GM19397 (cell line): ENCODE measurements around the gene SIAH2.

Source experiments
- ATAC-seq: cut with Tn5 transposase; IDR thresholded peaks from one replicate; pipeline ENCODE4 v1.9.1; 2021; ENCODE audit warnings: mild to moderate bottlenecking, moderate library complexity; ENCODE audit not compliant: unreplicated experiment

Gene SIAH2

DNA sequence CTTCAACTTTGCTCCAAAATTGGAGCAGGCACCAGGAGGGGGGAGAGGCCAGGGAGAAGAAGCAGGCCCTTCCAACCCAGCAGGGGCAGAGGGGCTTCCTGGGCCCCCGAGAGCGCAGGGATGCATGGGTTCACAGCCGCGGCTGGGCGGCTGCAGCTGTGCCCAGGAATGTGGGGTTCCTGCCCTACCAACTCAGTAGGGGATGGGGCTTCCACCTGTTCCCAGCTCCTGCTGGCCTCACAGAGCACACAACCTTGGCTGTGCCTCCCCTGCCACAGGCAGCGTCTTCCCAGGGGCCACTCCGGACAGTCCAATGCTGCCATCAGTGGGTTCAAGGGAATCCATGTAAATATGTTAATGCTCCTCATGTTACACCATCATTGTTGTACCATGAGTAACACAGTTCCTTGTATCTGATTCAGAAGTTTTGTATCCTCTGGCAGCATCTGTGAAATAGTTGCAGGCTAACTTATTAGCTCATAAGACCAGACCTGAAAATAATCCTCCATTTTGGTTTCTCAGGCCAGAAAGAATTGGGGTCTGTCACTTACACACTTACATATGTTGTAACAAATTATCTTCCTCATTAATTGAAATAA lies 12.1 kb upstream of the SIAH2 start:
- ATAC-seq, result no peak

DNA sequence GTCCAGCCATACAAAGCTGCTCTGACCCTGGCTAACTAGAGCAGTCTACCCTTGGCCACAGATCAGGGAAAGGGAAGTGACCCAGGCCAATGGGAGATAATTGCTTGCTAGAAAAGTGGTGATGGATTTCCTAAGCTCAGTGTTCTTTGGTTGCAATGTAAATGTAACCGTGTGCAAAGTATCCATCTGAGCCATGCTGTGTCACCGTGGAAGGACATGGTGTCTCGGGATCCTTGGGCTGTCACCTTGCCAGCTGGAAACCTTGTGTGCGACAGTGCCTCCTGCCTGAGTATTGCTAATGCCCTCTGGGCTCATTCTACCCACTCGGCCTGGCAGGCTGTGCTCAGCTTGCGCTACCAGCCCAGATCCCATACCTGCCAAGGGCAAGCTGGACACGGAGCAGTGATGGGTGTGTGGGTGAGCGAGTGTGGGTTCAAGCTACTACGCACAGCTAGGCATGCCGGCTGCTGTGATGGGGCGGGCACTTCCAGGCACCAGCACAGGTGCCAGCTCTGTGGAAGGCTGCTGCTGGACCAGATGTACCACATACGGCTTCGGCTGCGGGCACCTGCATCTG lies 10.7 kb upstream of the SIAH2 start:
- no peak for ATAC-seq

DNA sequence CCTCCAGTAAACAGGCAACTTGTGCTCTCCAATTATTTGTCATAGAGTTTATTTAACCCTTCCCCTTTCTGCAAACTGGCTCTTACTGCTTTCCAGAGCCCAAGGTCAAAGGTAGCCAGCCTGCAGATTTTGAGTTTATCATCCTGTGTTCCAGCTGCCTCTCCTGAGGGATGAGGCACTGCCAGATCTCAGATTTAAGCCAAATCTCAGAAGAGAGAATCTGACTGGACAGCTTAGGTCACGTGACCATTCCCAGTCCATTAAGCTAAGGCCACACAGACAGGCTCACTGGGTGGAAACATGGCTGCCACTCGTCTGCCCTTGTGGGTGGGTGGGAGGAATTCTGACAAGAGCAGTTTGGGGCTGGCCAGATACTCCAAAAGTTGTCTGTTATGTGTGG lies 8.6 kb upstream of the SIAH2 start:
- no peak for ATAC-seq

DNA sequence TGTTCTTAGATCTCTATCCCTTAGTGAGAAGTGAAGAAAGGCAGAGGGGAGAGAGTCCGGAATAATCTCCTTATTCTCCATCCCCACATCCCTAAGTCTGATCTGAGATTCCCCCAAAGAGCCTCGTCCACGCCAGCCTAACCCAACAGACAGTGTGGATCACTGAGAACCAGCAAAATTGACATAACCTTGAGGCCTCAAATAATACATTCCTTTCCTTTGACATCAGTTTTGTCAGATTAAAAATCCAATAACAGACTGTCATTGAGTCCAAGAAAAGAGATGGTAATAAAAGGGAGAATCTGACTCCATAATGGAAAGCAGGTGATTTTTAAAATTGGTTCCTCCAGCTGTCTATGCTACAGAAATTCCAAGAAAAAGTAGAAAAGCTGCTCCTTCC lies 7.7 kb upstream of the SIAH2 start:
- no peak for ATAC-seq

DNA sequence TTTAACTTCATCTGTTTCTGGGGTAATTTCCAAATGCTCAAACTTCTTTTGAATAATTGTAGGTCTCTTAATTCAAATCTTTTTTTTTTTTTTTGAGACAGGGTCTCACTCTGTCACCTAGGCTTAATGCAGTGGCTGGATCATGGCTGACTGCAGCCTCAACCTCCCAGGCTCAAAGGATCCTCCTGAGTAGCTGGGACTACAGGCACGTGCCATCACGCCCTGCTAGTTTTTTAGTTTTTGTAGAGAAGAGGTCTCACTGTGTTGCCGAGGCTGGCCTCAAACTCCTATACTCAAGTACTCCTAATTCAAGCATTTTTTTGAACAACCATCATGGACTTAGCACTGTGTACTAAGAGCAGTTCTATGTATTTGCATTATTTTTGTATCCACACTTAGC lies 3.8 kb upstream of the SIAH2 start:
- ATAC-seq, result no peak

DNA sequence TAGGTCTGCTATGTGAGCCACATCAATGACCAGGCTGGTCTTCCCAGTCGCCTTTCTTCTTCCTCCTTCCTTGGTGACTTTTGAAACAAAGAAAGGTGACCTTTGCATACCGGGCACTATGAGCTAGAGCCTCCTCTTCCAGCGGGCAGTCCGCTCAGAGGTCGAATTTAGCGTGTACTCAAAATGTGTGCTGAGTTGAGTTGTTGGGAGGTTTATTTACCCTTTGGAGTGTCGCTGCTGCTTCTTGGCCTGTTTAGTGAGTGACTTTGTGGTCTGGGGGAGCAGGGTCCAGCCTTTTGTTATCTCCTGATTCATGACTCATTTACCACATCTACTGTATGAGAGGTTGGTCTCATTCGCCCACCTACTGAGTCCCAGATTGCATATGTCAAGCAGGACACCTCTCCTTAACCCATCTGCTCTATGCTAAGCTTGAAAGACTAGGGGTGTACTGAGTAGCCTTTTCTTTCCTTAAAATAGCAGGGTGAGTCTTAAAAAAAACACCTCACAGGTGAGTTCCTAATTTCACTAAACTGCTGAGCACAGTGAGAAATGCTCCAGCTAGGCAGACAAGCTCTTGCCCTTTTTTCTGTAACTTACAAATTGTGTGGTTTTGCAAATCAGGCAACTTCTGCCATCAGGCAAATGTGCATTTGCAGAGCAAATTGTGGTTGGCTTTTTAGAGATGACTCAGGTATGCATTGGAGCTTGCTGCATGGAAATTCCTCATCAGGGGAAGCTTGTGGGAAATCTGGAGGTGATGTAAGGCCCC lies 3.2 kb upstream of the SIAH2 start:
- no peak for ATAC-seq

DNA sequence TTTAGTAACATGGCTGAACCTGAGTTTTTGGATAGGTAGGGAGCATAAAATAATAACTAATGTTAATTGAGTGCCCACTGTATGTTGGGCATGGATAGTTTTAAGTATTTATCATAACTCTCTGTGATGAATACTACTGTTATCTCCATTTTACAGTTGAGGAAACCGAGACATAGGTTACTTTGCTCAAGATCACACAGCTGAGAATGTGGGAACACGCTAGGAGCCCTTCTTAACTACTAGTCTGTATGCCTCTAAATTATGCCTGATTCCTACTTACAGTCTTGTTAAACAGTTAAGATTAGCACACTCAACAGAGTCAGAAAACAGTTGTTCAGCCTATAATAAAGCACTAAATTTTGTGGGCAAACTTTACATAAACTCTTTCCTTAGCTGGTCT lies 2.0 kb upstream of the SIAH2 start:
- no peak for ATAC-seq

DNA sequence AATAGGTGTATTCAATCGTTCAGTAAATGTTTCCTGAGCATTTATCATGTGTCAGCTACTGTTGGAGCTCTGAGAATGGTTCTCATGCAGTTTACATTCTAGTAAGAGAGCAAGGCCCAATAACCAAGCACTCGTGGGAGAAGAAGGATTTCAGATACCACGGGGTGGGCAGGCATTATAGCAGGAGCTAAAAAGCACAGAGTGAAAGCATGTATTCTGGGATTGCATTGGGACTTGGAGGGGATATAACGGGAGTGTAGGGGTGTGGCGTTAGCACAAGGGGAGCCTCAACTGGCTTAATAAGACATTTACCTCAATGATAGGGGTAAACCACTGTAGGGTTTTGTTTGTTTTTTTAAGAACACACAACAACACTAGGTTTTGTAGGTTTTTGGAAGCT lies 1.6 kb upstream of the SIAH2 start:
- no peak for ATAC-seq

DNA sequence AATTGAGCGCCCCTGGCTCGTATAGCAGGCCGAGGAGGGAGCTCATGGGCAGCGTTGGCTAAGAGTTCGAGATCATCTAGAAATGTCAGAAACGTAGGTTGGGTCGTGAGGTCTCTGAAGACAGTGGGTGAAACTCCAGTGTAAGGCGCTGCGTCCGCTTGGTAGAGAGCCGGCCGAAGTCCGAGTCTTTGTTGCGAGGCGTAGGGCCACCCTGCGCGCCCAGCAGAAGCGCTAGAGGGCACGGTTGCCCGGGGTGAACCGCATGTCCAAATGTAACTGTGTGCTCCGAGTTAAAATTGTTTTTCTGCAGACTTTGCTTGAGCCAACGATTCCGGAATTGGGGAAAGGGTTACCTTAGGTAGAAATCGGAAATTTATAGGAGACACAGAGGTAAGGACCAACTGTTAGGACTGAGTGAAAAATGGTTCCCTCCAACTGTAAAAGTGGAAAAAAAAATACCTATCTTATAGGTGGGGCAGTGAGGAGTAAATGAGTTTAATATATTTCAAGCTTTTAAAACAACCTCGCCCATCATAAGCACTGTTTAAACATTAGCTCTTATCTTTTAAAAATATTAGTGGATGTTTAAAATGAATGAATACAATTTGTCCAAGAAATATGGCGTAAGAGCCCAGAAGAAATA lies 993 bp upstream of the SIAH2 start:
- ATAC-seq, result peak; percentile 12

DNA sequence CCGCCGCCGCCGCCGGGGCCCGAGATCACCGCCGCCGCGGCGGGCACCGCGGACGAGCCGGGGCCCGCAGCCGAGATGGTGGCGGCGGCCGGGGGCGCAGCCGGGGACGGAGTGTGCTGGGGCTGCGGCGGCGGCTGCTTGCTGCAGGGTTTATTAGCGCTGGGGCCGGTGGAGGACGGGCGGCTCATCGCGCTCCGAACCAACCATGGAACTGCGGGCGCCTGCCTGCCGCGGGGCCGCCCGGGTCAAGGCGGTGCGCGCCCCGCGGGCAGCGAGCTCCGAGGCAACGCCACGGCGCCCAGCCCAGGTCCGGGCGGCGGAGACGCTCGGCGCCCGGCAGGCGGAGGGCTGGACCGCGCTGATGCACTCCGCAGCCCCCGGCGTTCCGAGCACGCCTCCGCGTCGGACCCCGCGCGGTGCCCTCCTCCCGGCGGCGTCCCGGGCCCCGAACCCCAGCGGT lies 277 bp downstream of the SIAH2 start:
- no peak for ATAC-seq

DNA sequence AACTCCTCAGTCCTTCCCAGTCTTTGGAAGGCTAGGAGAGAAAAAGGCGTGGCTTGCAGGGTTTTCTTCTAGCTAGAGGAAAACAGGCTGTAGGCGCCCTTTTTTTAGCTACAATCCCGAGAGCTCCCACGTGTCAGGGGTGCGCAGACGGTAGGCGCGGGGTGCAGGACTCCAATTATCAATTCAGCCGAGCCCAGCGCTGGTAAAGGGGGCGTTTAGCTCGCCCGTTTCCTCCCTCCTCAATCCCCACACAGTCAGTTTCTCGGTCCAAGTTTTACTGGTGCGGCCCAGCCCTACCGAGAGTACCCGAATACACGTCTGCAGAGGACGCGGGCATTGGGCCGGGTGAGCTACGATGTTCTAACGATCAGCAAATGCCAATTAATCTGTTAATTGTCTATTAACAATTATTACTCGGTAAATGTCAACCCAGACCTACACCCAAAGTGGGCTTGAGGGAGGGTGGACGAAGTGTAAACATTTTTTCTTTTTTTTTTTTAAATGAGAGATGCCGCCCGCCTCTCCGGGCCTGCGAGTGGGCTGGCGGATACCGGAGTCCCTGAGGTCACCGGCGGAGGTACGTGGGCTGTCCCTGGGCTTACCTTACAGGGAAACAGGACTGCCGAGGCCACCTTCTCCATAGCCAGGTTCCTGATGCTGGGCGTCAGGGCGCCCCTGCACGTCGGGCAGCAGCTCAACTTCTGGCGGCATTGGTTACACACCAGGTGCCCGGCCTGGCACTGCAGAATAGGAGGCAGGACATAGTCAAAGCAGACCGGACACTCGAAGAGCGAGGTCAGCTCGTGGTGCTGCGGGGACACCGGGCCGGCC lies 923 bp downstream of the SIAH2 start:
- ATAC-seq, result peak; percentile 0

DNA sequence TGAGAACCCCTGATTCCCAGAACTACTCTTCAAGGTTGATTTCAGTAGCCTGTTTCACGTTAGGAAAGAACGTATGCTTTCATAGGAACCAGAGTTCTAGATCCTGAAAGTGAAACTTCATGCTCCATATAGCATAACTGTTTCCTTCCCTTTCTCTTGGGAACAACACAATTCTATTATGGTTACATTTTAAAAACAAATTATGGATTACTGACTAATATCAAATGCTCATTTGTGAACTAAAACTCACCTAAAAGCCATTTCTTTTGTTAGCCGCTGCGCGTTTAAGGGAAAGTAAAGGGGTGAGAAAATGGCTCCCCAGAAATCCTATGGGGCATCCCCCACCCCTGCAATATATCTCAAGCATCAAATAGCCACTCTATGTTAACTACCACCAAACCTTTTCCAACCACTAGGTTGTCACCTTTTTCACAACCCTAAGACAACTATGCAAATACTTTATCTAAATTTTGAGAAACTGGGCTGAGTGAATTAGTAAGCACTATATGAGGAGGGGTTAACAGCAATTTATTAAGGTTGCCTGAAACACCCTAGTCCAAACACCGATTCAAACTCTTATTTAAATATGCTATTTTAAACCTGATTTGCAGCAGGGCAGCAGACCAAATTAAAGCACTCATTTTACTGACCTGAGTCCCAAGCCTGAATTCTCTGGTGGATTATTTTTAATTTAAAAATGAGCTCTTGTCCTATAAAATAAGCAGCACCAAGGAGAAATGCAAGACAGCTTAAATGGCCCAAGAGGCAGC lies 2.4 kb downstream of the SIAH2 start:
- ATAC-seq, result no peak

DNA sequence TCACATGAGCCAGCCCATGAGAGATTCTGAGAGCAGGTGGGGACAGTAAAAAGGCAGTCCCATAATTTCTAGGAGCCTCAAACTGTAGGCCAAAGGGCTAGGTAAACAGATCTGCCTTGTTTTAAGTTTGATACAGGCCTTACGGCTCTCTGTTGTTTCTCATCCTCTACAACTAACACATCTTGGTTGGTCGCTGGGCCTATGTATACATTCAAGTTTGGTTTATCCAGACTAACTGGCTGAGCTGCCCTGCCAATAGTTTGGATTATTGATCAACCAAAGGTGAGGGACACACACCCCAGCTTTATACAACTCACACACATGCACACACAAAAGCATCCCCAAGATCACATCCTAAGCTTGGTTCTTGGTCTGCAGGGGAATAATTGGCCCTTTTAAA lies 3.0 kb downstream of the SIAH2 start:
- no peak for ATAC-seq

DNA sequence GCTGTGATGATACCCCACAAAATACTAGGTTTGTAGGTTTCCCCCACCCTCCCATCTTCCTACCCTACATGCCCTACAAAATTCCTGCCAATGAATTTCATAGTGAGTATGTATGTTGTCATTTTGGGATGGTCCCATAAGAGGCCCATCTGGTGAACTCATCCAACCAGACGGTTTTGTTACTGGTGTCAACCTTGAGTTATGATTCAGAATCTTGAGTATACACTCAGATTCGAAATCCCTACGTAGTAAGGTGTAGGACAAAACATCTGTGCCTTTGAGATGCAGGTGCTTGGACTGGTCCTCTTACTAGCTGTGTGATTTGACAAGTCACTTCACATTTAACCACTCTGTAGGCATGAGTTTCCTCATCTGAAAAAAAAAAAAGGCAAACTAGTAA lies 3.6 kb downstream of the SIAH2 start:
- no peak for ATAC-seq

DNA sequence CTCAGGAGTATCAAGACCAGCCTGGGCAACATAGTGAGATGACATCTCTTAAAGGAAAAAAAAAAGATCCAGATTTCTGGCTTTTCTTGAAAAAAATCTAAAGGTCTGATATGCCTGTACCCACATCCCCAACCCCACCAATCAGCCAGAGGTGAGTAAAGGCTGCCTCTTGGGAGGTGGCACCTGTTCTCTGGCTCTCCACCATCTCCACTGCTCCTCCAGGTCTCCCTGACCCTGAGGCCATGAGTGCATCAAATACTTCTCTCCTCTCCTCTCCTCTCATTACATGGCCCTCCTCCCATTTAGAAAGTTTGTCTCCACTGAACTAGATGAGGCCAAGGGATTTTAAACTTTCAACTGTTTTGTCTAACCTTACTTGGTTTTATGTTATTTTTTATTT lies 5.2 kb downstream of the SIAH2 start:
- no peak for ATAC-seq

DNA sequence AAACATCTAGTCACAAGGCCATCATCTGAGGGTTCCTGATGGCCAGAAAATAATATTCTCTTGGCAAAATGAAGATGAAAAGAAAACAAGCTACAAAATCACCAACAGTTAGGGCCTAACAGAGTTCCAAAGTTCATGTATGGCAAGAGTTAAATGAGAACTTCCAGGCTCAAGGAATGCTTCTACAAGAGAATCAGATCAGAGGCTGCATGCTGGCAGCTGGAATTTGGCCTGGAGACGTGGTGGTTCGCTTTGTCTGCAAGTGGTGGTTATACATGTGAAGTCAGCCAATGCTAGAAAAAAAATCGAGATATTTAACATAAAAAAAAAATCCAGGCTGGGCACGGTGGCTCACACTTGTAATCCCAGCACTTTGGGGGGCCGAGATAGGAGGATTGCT lies 5.6 kb downstream of the SIAH2 start:
- no peak for ATAC-seq

DNA sequence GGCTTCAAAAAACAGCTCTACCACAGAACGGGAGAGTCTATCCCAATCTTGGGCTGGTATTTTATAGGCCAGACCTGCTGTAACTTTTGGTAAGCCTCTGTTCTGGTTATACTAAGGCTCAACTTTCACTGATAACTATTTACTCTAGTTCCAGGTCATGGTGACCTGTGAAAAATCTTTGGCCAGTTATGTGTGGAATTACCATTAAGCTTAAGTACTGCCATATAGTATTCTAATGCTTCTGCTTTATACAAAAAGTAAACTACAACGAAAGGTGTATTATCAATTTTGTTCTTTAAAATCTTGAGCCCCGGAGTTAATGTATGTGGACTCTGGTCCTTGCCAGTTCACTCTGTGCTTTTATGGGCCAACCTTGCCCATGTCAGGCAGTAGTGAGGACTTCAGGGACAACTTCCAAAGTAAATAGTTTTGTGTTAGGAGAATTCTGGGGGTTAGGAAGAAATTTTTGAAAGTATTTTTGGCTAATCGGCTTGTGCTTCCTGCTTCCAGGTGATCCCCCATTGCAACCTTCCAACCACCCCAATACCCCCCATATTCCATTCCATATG lies 6.4 kb downstream of the SIAH2 start:
- no peak for ATAC-seq

DNA sequence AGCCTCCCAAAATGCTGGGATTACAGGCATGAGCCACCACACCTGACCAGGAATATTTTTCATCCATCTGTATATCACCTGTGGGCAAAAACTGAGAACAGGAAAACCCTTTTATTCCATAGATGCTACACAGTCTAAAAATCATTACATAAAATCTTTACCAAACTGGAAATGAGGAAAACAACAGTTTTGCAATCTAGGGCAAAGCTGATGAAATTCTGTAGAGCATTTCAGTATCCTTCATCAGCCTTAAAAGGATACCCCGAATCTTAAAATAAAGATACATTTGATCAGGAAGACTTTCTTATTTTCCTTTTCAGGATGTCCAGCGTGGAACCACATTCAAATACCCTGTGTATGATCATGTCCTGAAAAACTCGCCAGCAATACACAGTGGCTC lies 7.1 kb downstream of the SIAH2 start:
- no peak for ATAC-seq

DNA sequence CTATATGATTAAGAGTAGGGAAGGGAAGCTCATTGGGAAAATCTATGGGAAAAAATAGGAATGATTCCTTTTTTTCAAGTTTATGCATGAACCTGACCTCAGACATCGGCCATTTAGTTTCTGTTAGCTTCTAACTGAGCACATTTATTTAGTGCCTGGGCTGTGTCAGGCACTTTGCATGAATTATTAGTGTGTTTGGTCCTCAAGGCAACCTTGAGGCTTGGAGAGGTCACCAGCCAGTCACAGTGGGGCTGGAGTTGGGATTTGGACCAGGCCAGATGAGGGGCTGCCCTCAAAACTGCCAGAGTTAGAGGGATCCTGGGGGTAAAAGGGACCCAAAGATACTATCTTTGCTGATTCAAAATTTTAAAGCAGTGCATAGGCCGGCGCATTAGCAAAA lies 8.1 kb downstream of the SIAH2 start:
- ATAC-seq, result no peak

DNA sequence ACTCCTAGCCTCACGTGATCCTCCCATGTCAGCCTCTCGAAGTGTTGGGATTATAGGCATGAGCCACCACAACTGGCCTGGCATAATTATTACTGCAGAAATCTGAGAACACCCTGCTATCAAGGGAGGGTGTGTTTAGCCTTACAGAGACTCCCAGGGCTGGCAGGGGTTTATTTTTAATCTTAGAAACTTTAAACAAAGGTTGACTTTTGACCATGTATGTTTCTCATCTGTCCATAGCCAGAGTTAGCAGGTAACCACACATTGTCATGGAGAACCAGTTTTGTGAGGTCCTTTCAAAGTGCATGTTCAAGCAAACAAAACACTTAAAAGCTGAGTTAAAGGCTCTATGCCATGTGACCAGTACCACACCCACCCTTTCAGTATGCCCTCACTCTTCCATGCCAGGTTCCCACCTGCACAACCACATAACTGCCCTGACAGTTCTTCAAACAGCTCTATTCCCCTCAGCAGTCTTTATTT lies 11.1 kb downstream of the SIAH2 start:
- no peak for ATAC-seq
